ENCODE results near the gene TWIST2.

The TWIST2 gene

DNA sequence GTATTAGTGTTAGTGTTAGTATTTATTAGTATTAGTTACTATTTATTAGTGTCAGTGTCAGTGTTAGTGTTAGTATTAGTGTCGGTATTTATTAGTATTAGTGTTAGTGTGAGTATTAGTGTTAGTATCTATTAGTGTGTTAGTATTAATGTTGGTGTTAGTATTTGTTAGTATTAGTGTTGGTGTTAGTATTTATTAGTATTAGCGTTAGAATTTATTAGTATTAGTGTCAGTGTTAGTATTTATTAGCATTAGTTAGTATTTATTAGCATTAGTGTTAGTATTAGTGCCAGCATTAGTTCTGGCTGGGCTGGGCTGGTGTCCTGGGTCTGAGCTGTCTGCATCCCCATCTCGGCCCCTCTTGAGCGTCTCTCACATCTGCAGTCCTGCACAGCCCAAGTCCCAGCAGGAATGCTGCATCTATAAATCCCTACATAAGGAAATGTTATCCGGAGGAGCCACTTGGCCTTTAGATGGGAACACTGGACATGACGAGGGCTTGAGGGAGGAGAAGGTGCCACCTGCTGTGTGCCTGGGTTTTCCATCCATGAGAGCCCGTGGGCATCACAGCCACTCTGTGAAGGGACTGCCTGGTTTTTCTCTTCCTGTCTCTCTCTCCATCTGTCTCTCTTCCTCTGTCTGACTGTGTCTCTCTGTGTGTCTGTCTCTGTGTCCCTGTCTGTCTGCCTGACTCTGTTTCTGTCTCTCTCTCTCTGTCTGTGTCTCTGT is 33.6 kb downstream of the TWIST2 start:
- in situ Hi-C loops (cut with HindIII; ENCODE audit: low pct_ligation_motif_present, low pct_unique_long_range_greater_than_20kb, low sequenced_read_pairs) = no loop called here
- no peak for DNase-seq

GRCh38 chr2:238882082-238882755 is 34.3 kb downstream of the TWIST2 start:
- in situ Hi-C loops (cut with HindIII; ENCODE audit: low pct_ligation_motif_present, low pct_unique_long_range_greater_than_20kb, low sequenced_read_pairs) = no loop called here
- peak; percentile 13 for DNase-seq

- in situ Hi-C loops (cut with HindIII; ENCODE audit: low pct_ligation_motif_present, low pct_unique_long_range_greater_than_20kb, low sequenced_read_pairs) = no loop called here
- no peak for DNase-seq
Measured at GRCh38 chr2:238883421-238883901, 35.6 kb downstream of the TWIST2 start.

DNA sequence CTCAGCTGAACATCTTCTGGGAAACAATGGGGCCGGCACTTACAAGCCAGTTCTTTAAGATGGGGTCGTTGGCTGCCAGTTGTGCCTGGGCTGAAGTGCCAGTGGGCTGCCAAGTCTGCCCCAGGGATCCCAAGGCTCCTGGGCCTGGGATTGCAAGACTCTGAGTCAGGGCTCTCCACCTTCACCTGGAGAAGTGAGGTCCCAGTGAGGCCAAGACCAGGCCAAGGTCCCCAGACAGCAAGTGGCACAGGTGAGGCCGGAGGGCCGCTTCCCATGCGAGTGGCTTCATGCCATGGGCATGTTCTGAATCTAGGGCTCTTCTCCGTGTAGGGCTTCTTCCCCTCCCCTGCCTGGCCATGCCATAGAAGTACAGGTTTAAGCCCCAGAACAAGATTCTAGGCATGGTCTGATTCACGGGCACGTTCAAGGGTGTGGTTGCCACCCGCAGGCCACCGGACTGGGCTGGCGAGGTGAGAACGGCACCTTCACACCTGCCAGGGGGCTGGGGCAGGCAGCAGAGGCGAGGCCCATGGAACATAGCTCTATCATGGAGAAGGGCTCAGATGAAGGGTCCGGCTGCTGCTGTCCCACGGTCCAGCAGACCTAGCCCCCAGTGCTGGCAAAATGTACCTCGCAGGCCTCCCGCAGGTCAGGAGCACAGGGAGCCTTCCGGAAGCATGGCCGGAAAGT is 36.4 kb downstream of the TWIST2 start:
- no peak for DNase-seq
- in situ Hi-C loops (cut with HindIII; ENCODE audit: low pct_ligation_motif_present, low pct_unique_long_range_greater_than_20kb, low sequenced_read_pairs) = no loop called here

- in situ Hi-C loops (cut with HindIII; ENCODE audit: low pct_ligation_motif_present, low pct_unique_long_range_greater_than_20kb, low sequenced_read_pairs) = no loop called here
- DNase-seq = no peak
Measured at GRCh38 chr2:238884812-238885408, 37.0 kb downstream of the TWIST2 start.

DNA sequence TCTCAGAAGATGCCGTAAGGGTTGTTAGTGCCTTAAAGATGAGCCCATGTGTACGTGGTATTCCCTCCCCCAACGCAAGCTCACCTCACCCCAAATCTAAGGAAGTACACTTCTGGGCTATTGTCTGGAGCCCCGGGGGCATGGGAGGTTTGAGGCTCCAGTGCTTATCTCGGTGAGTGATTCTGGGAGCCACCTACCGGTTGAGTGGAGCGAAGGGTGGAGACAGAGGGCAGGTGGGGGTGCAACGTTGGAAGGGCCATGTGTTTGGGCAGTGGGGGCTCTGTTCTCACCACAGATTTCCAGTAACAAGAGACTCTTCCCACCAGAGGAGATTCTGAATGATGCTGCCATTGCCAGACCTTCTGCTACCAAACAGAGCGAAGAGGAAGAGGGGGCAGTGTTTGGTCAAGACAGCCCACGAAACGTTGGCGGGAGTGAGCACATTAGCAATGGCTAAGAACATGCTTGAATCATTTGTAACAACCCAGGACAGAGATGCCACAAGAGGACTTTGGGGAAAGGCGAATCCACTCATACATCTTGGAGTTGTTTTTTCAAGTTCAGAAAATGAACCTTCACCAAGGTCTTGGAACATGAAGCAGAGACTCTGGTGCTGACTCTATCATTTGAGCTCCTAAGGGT is 38.7 kb downstream of the TWIST2 start:
- DNase-seq = no peak
- in situ Hi-C loops (cut with HindIII; ENCODE audit: low pct_ligation_motif_present, low pct_unique_long_range_greater_than_20kb, low sequenced_read_pairs) = no loop called here

- no peak for DNase-seq
- in situ Hi-C loops (cut with HindIII; ENCODE audit: low pct_ligation_motif_present, low pct_unique_long_range_greater_than_20kb, low sequenced_read_pairs) = no loop called here
Measured at GRCh38 chr2:238887616-238888015, 39.7 kb downstream of the TWIST2 start.

GRCh38 chr2:238888781-238889180 is 40.9 kb downstream of the TWIST2 start:
- in situ Hi-C loops (cut with HindIII; ENCODE audit: low pct_ligation_motif_present, low pct_unique_long_range_greater_than_20kb, low sequenced_read_pairs) = no loop called here

GRCh38 chr2:238890131-238890530 is 42.2 kb downstream of the TWIST2 start:
- in situ Hi-C loops (cut with HindIII; ENCODE audit: low pct_ligation_motif_present, low pct_unique_long_range_greater_than_20kb, low sequenced_read_pairs) = no loop called here
- DNase-seq = no peak

More at GRCh38 chr2:238888781-238889180, 40.9 kb downstream of the TWIST2 start:
- DNase-seq = no peak

DNA sequence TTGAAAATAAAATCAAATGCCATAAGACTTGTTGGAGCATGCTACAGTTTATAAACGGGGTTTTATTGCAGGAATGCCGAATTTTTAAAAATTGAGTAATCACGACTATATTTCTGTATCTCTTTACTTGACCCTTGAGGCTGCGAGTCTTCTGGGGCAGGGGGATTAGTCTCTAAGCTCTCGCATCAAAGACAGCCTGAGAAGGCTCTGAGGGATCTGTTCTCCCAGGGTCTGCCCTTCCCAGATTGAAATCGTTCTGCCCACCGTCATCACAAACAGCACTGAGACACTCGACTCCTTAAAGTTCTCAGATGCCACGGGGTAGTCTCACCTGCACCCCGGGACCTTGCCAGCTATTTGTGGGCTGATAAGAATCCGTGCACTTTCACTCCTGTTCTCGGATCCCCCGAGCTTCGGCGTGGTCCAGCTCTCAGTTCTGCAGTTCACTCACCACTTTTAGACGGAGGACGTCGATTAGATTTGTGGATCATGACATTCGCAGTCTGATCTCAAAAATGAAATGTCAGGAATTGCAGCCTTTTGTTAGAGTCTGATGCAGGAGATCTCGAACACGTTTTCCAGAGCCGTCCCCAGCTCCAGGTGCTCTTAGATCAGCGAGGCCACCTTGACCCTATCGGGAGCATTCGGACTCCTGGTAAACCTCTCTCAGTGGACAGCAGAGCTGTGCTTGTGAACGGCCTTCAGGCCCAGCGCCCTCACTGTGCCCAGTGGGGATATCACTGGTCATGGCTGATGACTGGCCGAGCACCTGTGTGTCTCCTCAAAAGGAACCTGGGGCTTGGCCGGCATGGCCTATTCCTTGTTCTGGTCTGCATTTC is 43.0 kb downstream of the TWIST2 start:
- in situ Hi-C loops (cut with HindIII; ENCODE audit: low pct_ligation_motif_present, low pct_unique_long_range_greater_than_20kb, low sequenced_read_pairs) = no loop called here

GRCh38 chr2:238891457-238892203 is 43.7 kb downstream of the TWIST2 start:
- no peak for DNase-seq
- in situ Hi-C loops (cut with HindIII; ENCODE audit: low pct_ligation_motif_present, low pct_unique_long_range_greater_than_20kb, low sequenced_read_pairs) = no loop called here

More for the DNA sequence above, 43.0 kb downstream of the TWIST2 start:
- no peak for DNase-seq

GRCh38 chr2:238892204-238892500 is 44.3 kb downstream of the TWIST2 start:
- no peak for DNase-seq
- in situ Hi-C loops (cut with HindIII; ENCODE audit: low pct_ligation_motif_present, low pct_unique_long_range_greater_than_20kb, low sequenced_read_pairs) = no loop called here

DNA sequence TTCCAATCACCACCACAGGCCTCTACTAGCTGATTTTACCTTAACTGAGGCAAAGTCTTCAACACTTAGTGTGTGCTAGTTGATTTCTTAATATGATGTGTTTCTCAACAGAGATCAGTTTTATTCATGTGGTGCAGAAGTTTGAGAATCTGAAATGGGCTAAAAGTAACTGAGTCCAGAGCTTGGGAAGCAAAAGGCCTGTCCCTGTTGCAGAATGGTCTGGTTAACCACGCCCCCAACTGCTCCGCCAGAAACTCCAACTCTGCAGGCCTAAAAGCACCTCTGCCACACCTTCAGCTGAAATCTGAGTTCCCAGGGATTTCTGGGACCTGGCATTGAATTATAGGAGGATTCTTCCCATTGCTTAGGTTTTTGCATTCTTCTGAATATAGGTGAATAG is 44.9 kb downstream of the TWIST2 start:
- in situ Hi-C loops (cut with HindIII; ENCODE audit: low pct_ligation_motif_present, low pct_unique_long_range_greater_than_20kb, low sequenced_read_pairs) = no loop called here
- DNase-seq = no peak

DNA sequence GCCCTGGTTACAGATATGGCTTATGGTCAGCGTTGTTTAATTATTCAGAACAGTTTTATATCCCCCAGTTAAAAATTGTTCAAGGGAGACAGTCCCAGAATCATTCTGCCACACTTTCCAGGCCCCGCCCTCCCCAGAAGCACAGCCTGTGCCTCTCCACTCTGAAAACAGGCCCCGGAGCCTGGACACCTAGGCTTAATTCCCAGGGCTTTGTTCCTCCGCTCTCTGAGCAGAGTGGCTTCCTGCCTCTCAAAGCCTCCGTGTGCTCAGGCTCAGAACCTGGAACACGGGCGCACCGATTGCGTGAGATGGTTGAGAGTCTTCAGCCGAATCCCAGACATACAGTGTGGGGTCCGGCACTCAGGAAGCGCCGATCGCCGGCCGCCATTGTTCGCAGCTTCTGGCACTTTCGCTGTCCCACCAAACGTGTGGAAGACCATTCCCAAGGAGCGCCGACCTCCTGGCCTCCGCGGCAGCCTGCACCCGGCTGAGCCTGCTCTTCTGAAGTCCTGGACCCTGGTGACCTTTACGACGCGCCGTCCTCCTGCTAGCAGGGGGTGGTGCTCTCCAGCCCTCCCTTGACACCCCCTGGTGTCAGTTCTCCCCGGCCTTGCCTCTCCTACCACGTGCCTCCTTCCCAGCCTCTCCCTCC is 45.6 kb downstream of the TWIST2 start:
- in situ Hi-C loops (cut with HindIII; ENCODE audit: low pct_ligation_motif_present, low pct_unique_long_range_greater_than_20kb, low sequenced_read_pairs) = no loop called here
- DNase-seq = no peak

GRCh38 chr2:238894226-238894949 is 46.5 kb downstream of the TWIST2 start:
- no peak for DNase-seq
- in situ Hi-C loops (cut with HindIII; ENCODE audit: low pct_ligation_motif_present, low pct_unique_long_range_greater_than_20kb, low sequenced_read_pairs) = no loop called here

GRCh38 chr2:238894950-238895298 is 47.0 kb downstream of the TWIST2 start:
- in situ Hi-C loops (cut with HindIII; ENCODE audit: low pct_ligation_motif_present, low pct_unique_long_range_greater_than_20kb, low sequenced_read_pairs) = no loop called here
- DNase-seq = no peak
